ENCODE results near the gene C6orf132.
A peak's percentile ranks its signal among the peaks of the same experiment; 100 is the strongest.

The C6orf132 gene

DNA sequence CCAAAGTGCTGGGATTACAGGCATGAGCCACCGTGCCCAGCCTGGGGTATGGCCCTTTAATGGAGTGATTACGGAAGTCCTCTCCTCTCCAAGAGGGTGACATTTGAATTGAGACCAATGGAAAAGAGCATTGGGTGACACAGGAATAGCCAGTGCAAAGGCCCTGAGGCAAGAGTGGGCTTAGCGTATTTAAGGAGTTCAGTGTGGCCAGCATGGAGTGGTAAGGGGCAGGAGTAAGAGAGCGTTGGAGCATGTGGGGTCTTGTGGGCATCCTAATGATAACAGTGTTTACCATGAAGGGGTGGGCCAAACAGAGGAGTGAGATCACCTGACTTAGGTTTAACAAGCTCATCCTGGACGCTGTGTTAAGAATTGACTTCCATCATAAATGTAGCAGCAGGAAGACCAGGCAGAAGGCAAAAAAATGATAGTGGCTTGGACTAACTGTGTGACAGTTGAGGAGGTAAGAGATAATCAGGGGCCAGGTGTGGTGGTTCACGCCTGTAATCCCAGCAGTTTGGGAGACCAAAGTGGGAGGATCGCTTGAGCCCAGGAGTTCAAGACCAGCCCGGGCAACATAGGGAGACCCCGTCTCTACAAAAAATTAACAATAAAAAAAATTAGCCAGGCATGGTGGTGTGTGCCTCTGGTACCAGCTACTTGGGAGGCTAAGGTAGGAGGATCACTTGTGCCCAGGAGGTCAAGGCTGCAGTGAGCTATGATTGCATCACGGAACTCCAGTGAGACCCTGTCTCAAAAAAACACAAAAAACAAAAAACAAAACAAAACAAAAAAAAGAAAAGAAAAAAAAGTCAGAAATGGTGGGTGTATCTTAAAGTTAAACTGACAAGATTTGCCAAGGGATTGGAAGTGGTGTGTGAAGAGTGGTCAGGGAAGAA lies 51.4 kb downstream of the C6orf132 start:
- TF ChIP-seq, protein P1, sequence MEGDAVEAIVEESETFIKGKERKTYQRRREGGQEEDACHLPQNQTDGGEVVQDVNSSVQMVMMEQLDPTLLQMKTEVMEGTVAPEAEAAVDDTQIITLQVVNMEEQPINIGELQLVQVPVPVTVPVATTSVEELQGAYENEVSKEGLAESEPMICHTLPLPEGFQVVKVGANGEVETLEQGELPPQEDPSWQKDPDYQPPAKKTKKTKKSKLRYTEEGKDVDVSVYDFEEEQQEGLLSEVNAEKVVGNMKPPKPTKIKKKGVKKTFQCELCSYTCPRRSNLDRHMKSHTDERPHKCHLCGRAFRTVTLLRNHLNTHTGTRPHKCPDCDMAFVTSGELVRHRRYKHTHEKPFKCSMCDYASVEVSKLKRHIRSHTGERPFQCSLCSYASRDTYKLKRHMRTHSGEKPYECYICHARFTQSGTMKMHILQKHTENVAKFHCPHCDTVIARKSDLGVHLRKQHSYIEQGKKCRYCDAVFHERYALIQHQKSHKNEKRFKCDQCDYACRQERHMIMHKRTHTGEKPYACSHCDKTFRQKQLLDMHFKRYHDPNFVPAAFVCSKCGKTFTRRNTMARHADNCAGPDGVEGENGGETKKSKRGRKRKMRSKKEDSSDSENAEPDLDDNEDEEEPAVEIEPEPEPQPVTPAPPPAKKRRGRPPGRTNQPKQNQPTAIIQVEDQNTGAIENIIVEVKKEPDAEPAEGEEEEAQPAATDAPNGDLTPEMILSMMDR (conservative IDR thresholded peaks at IDR 0.05; ENCODE audit: low read depth), result no peak
- POLR2A ChIA-PET (ENCODE audit: low non-redundant PET), result no interaction called here
- no peak overlapping the region for H3K27ac ChIP-seq
- CTCF ChIA-PET, result no interaction called here
- DNase-seq (ENCODE audit: low spot score), result no peak

DNA sequence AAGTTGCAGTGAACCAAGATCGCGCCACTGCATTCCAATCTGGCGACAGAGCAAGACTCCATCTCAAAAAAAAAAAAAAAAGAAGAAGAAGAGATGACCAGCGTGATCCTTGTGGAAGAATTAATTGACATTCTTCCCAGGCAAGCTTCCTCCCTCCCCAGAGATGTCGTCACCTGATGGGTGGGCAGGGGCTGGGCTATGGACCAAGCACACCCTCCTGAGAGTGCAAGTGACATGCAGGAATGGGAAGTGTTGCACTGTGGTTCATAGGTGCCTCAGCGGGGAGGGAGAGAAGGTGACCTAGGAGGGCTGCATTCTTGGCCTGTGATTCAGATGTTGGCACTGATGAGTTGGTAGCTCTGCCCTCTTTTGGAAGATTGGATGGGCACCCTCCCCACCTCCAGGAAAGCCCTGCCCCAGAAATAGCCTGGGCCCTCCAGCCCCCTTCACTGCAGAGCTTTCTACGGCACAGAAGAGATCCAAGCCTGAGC lies 54.3 kb downstream of the C6orf132 start:
- TF ChIP-seq, protein P1 (conservative IDR thresholded peaks at IDR 0.05; ENCODE audit: low read depth), result no peak
- ChIA-PET POLR2A (ENCODE audit: low non-redundant PET) (no interaction called here), CTCF (interaction anchor here (0.6 to 0.7 kb wide), 3 partner anchors 13 to 487 kb away, joined by 3 to 5 read pairs (median 3); no protein-coding TSS in a partner anchor)
- peak overlapping the region; percentile 86 for H3K27ac ChIP-seq
- DNase-seq (ENCODE audit: low spot score), result peak; percentile 75

DNA sequence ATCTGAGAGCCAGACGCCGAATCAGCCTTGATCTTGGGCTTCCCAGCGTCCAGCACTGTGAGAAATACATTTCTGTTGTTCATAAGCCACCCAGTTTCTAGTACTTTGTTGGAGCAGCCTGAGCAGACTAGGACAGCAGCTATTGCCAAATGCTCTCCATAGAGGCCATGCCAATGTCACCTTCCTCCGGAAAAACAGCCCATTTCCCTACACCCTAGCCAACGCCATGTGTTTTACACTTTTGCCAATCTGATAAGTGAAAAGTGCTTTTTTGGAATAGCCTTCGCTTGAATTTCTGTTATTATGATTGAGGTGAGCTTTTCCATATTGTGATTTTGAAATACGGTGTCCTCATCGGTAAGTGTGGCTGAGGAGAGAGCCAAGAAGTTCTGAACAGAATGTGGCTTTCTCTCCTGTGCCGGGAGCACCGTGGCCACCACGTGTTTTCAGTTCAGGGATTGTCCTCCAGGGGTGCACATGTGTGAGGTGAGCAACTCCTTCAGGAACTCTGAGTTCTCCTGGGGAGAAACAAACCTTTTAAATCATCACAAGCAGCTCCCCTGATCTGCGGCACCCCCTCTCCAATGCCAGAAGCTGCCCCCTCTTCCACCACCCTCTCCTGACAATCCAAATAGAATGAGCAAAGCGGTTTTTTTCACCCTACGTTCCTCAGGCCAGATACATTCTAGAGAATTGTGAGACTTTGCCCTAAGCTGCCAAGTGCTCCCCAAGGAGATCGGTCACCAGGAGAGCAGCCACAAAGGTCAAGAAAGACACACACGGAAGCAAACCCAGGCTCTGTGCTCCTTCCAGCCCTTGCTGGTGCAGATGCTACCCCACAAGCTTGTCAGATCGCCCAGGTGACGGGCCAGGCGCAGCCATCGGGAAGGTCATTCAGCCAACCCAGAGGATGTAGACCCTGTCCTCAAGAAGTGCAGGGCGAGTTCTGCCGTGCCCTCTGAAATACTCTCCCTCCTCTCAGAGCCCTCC lies 56.1 kb downstream of the C6orf132 start:
- TF ChIP-seq, protein P1 (conservative IDR thresholded peaks at IDR 0.05; ENCODE audit: low read depth), result no peak
- H3K27ac ChIP-seq, result peak overlapping the region; percentile 47
- POLR2A ChIA-PET (ENCODE audit: low non-redundant PET), result no interaction called here
- CTCF ChIA-PET, result interaction anchor here (0.6 to 0.9 kb wide), 5 partner anchors 9 to 355 kb away, joined by 3 to 6 read pairs (median 4); no protein-coding TSS in a partner anchor
- DNase-seq (ENCODE audit: low spot score), result no peak

DNA sequence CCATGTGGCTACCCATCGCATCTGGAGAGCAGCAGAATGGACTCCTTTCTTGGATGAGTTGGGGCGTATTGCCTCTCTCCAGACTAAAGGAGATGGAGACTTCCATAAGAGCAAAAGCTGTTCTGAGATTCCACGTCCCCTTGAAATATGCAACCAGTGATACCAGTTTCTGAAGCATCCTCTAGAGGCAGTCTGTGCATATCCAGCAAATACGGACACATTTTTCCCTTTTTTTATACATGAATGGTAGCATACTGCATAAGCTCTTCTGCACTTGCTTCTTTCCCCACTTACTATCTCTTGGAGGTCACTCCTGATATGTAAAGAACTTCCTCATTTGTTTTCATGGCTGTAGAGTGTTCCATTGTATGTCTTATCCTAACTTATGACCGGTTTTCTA lies 57.5 kb downstream of the C6orf132 start:
- TF ChIP-seq, protein P1 (conservative IDR thresholded peaks at IDR 0.05; ENCODE audit: low read depth), result no peak
- DNase-seq (ENCODE audit: low spot score), result no peak
- POLR2A ChIA-PET (ENCODE audit: low non-redundant PET), result no interaction called here
- H3K27ac ChIP-seq, result no peak overlapping the region
- CTCF ChIA-PET, result interaction anchor here (1.1 kb wide), 1 partner anchor 58 kb away, joined by 3 read pairs; the partner anchor contains the start of gene C6orf132

DNA sequence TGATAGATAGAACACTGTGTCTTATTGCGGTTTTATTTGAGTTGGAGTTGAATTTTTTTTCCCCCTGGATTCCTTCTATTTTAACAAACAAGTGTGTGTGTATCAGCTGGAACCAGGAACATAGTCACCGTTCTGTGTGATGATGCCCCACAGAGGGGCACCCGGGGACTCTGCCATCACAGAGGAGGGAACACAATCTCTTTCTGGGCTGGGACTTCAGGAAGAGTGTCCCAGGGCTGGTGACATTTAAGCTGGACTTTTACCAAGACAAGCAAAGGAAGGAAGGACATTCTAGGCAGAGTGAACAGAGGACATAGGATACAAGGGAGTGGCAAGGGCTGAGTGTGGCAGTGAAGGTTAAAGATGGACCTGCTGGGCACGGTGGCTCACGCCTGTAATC lies 58.9 kb downstream of the C6orf132 start:
- TF ChIP-seq, protein P1 (conservative IDR thresholded peaks at IDR 0.05; ENCODE audit: low read depth), result no peak
- ChIA-PET POLR2A (ENCODE audit: low non-redundant PET) (interaction anchor here (0.6 kb wide), 1 partner anchor 10 kb away, joined by 6 read pairs; no protein-coding TSS in a partner anchor), CTCF (no interaction called here)
- DNase-seq (ENCODE audit: low spot score), result no peak
- H3K27ac ChIP-seq, result no peak overlapping the region

Measured in RWPE1 (cell line).